ENCODE data around the gene GRM2. TPM values are rescaled to one million over a fixed set of nuclear protein-coding genes. Genes with fewer than 3 reads are reported as not detected.

The GRM2 gene
- total RNA-seq, 1 experiment from 2014 or later = 1.9 TPM

- Mint-ChIP-seq H3K36me3 (ENCODE audit: insufficient read depth in 1 of 3, low read depth in 3 of 3) (peaks cover 0 to 2% (median 0%) of the 10 kb centered on the region in 3 experiments; a peak in 1 of 7 replicates), H3K27ac (no peak overlapping the region), H3K4me3 (peak overlapping the region in 1 of 2 experiments; percentile 54; a peak in 1 of 5 replicates), H3K9me3 (no peaks in the 10 kb centered on the region; a peak in 1 of 5 replicates), H3K4me1 (peaks cover 22 to 46% of the 10 kb centered on the region in 2 experiments), H3K27me3 (ENCODE audit: low read depth) (peaks cover 35% of the 10 kb centered on the region)
- H4K8ac ChIP-seq (replicated peaks; ENCODE audit: insufficient read length, low read depth, low read length) = no peak overlapping the region
- H3K9me3 ChIP-seq (ENCODE audit: control insufficient read depth, low read depth, low read length) = no peaks in the 10 kb centered on the region
- H2BK5ac ChIP-seq (ENCODE audit: insufficient read length, low read length) = no peak overlapping the region
- H3K4ac ChIP-seq (ENCODE audit: low read depth, low read length) = no peak overlapping the region
- H2BK20ac ChIP-seq (ENCODE audit: low read depth, low read length, poor library complexity, severe bottlenecking) = no peak overlapping the region
- no peak overlapping the region for H3K27ac ChIP-seq (ENCODE audit: insufficient read length, low read depth, low read length)
- no peak overlapping the region for H4K5ac ChIP-seq (ENCODE audit: insufficient read length, low read depth, low read length)
- no peak overlapping the region for H3K18ac ChIP-seq (ENCODE audit: insufficient read length, low read depth, low read length)
- H3K23me2 ChIP-seq (ENCODE audit: insufficient read length, low read depth, low read length, poor library complexity, severe bottlenecking) = peaks cover 7% of the 10 kb centered on the region
- no peak overlapping the region for H2BK120ac ChIP-seq (ENCODE audit: low read depth, low read length, poor library complexity, severe bottlenecking)
- H4K20me1 ChIP-seq (ENCODE audit: control insufficient read depth, insufficient read depth, insufficient read length) = no peaks in the 10 kb centered on the region
- no peak overlapping the region for H3K56ac ChIP-seq (ENCODE audit: insufficient read length, low read depth, low read length)
- no peaks in the 10 kb centered on the region for H3K79me2 ChIP-seq (ENCODE audit: insufficient read depth, low read length)
- H2AFZ ChIP-seq (ENCODE audit: low read length) = no peak overlapping the region
- H3K27me3 ChIP-seq (ENCODE audit: insufficient read depth, low read length) = peaks cover 17% of the 10 kb centered on the region; the same call in 1 of the 2 replicates
- H3K9ac ChIP-seq (ENCODE audit: extremely low read depth, insufficient read length, low read length) = no peak overlapping the region
- WGBS (ENCODE audit: extremely low coverage, insufficient read length, low lambda C conversion rate) = no CpG with 5 or more reads among the region's 3 CpGs
- no peak overlapping the region for H3T11ph ChIP-seq (ENCODE audit: low read length)
- no peak overlapping the region for H4K91ac ChIP-seq (ENCODE audit: insufficient read length, low read depth, low read length)
- H2BK15ac ChIP-seq (ENCODE audit: low read depth, low read length) = no peak overlapping the region
- H3K4me1 ChIP-seq (ENCODE audit: insufficient read depth, low read length) = no peaks in the 10 kb centered on the region; the same call in 1 of the 2 replicates
- H3K4me2 ChIP-seq (ENCODE audit: insufficient read depth, insufficient read length, low read length) = no peak overlapping the region
- DNase-seq = no peak
- H3K23ac ChIP-seq (ENCODE audit: insufficient read length, low read depth, low read length) = no peak overlapping the region
- no peak overlapping the region for H2BK12ac ChIP-seq (ENCODE audit: insufficient read length, low read depth, low read length)
- no peaks in the 10 kb centered on the region for H3K79me1 ChIP-seq (ENCODE audit: insufficient read depth, low read depth, low read length, poor library complexity, severe bottlenecking)
- H2AK5ac ChIP-seq (ENCODE audit: insufficient read length, low read length) = no peak overlapping the region
- no peak overlapping the region for H3K14ac ChIP-seq (ENCODE audit: insufficient read depth, low read length)
- no peak for TF ChIP-seq CTCF (conservative IDR thresholded peaks at IDR 0.05)
Observed at GRCh38 chr3:51706021-51706485, 815 bp upstream of the GRM2 start.
